Activated CD8-positive, alpha-beta memory T cell treated with anti-CD3 and anti-CD28 coated beads for 36 hours (primary cell): ENCODE results near the gene TUSC2. TPM values are rescaled to one million over a fixed set of nuclear protein-coding genes. Genes with fewer than 3 reads are reported as not detected.

Experiments used
- CTCF ChIA-PET: fragments of 350-600 bp; sonication (Branson Sonifier 250); formaldehyde crosslinking; loops from one replicate; lab custom pipeline; 2021; ENCODE audit warnings: antibody characterized with exemption; lab: Charles Lee
- POLR2A ChIA-PET: fragments of 350-600 bp; sonication (Branson Sonifier 250); formaldehyde crosslinking; loops from one replicate; lab custom pipeline; 2021; ENCODE audit warnings: antibody characterized with exemption; lab: Charles Lee
- total RNA-seq, 2 experiments: library from RNA; stranded (reverse); gene quantifications; one replicate each; pipeline ENCODE4 v1.2.3, GENCODE V29; 2021

The TUSC2 gene
- total RNA-seq, 2 experiments from 2014 or later = 33.6 TPM

GRCh38 chr3:50325497-50326181 is 2.4 kb downstream of the TUSC2 start:
- ChIA-PET CTCF (interaction anchor here (0.6 kb wide), 1 partner anchor 489 kb away, joined by 5 read pairs; no protein-coding TSS in a partner anchor), POLR2A (no interaction called here)

GRCh38 chr3:50325113-50325480 is 2.9 kb downstream of the TUSC2 start:
- POLR2A ChIA-PET = interaction anchor here (0.6 to 0.7 kb wide), 2 partner anchors 27 to 337 kb away, joined by 4 read pairs; no protein-coding TSS in a partner anchor
- CTCF ChIA-PET = interaction anchor here (0.6 to 2.7 kb wide), 10 partner anchors 8 to 489 kb away, joined by 3 to 11 read pairs (median 4); partner anchors contain the start of genes HYAL1, HYAL3 and NAA80

- ChIA-PET POLR2A (interaction anchor here (0.5 to 1.2 kb wide), 5 partner anchors 9 to 338 kb away, joined by 3 to 5 read pairs (median 4); partner anchors contain the start of genes HYAL3 and NAA80), CTCF (interaction anchor here (0.6 to 2.7 kb wide), 13 partner anchors 9 to 488 kb away, joined by 3 to 11 read pairs (median 4); partner anchors contain the start of genes HYAL1, HYAL3 and NAA80)
Observed at GRCh38 chr3:50324351-50325112, 3.5 kb downstream of the TUSC2 start.

GRCh38 chr3:50323614-50324199 is 4.3 kb downstream of the TUSC2 start:
- CTCF ChIA-PET = interaction anchor here (0.9 to 2.7 kb wide), 11 partner anchors 9 to 131 kb away, joined by 3 to 11 read pairs (median 4); partner anchors contain the start of genes HYAL1, HYAL3 and NAA80
- POLR2A ChIA-PET = interaction anchor here (0.5 to 1.2 kb wide), 3 partner anchors 8 to 24 kb away, joined by 3 to 5 read pairs (median 4); partner anchors contain the start of genes HYAL3 and NAA80

GRCh38 chr3:50323092-50323600 is 4.9 kb downstream of the TUSC2 start:
- POLR2A ChIA-PET = interaction anchor here (2.8 kb wide), 1 partner anchor 24 kb away, joined by 6 read pairs; the partner anchor contains the start of genes HYAL3 and NAA80
- CTCF ChIA-PET = interaction anchor here (1.2 to 2.7 kb wide), 3 partner anchors 8 to 96 kb away, joined by 4 to 9 read pairs (median 5); no protein-coding TSS in a partner anchor

GRCh38 chr3:50322386-50323091 is 5.5 kb downstream of the TUSC2 start, which contains the start of gene HYAL2:
HYAL2 (minus strand) TSS chr3:50322745; CDS start chr3:50320489, 2,256 bp downstream.
- POLR2A ChIA-PET = interaction anchor here (2.8 kb wide), 1 partner anchor 23 kb away, joined by 6 read pairs; the partner anchor contains the start of genes HYAL3 and NAA80

GRCh38 chr3:50322115-50322385 is 6.0 kb downstream of the TUSC2 start:
- CTCF ChIA-PET = interaction anchor here (0.6 to 1.9 kb wide), 9 partner anchors 12 to 34 kb away, joined by 3 to 6 read pairs (median 3); partner anchors contain the start of genes HYAL3 and NAA80
- POLR2A ChIA-PET = interaction anchor here (1.0 to 2.8 kb wide), 2 partner anchors 15 to 23 kb away, joined by 4 to 6 read pairs; partner anchors contain the start of genes HYAL3 and NAA80

More at GRCh38 chr3:50322386-50323091, 5.5 kb downstream of the TUSC2 start, which contains the start of gene HYAL2:
- CTCF ChIA-PET = interaction anchor here (0.6 to 2.7 kb wide), 10 partner anchors 11 to 96 kb away, joined by 3 to 9 read pairs (median 4); no protein-coding TSS in a partner anchor

GRCh38 chr3:50321336-50322114 is 6.5 kb downstream of the TUSC2 start:
- ChIA-PET CTCF (interaction anchor here (0.6 to 1.9 kb wide), 8 partner anchors 12 to 34 kb away, joined by 3 to 6 read pairs (median 4); partner anchors contain the start of genes HYAL3 and NAA80), POLR2A (interaction anchor here (1.0 to 2.8 kb wide), 3 partner anchors 15 to 30 kb away, joined by 3 to 6 read pairs (median 4); partner anchors contain the start of genes HYAL3, IFRD2 and NAA80)

GRCh38 chr3:50320853-50321335 is 7.1 kb downstream of the TUSC2 start:
- ChIA-PET CTCF (interaction anchor here (0.7 to 1.9 kb wide), 4 partner anchors 14 to 74 kb away, joined by 3 to 6 read pairs (median 4); partner anchors contain the start of genes HYAL3 and NAA80), POLR2A (interaction anchor here (0.5 to 2.8 kb wide), 5 partner anchors 16 to 83 kb away, joined by 3 to 6 read pairs (median 3); partner anchors contain the start of genes HYAL3, IFRD2 and NAA80)

GRCh38 chr3:50319894-50320625 is 8.0 kb downstream of the TUSC2 start:
- ChIA-PET CTCF (interaction anchor here (0.6 to 1.8 kb wide), 3 partner anchors 21 to 174 kb away, joined by 3 to 5 read pairs (median 3); partner anchors contain the start of genes HYAL3 and NAA80), POLR2A (interaction anchor here (0.5 to 2.8 kb wide), 4 partner anchors 17 to 82 kb away, joined by 3 to 6 read pairs (median 3); partner anchors contain the start of genes HYAL3, IFRD2 and NAA80)

GRCh38 chr3:50319181-50319893 is 8.7 kb downstream of the TUSC2 start:
- CTCF ChIA-PET = no interaction called here
- POLR2A ChIA-PET = interaction anchor here (1.5 kb wide), 1 partner anchor 15 kb away, joined by 3 read pairs; no protein-coding TSS in a partner anchor

- ChIA-PET POLR2A (interaction anchor here (1.5 kb wide), 1 partner anchor 16 kb away, joined by 3 read pairs; no protein-coding TSS in a partner anchor), CTCF (interaction anchor here (0.6 kb wide), 1 partner anchor 34 kb away, joined by 5 read pairs; no protein-coding TSS in a partner anchor)
Observed at GRCh38 chr3:50318615-50319014, 9.4 kb downstream of the TUSC2 start.

- POLR2A ChIA-PET = interaction anchor here (0.5 to 1.5 kb wide), 2 partner anchors 16 to 251 kb away, joined by 3 read pairs; partner anchors contain the start of gene HEMK1
Observed at GRCh38 chr3:50318163-50318562, 9.9 kb downstream of the TUSC2 start.

GRCh38 chr3:50317300-50317699 is 10.7 kb downstream of the TUSC2 start:
- ChIA-PET CTCF (interaction anchor here (0.9 kb wide), 1 partner anchor 58 kb away, joined by 3 read pairs; no protein-coding TSS in a partner anchor), POLR2A (interaction anchor here (1.4 kb wide), 1 partner anchor 11 kb away, joined by 8 read pairs; the partner anchor contains the start of gene TUSC2)

More at GRCh38 chr3:50318163-50318562, 9.9 kb downstream of the TUSC2 start:
- CTCF ChIA-PET = interaction anchor here (0.6 kb wide), 1 partner anchor 35 kb away, joined by 5 read pairs; no protein-coding TSS in a partner anchor
